Keratinocyte (primary cell): ENCODE results near the gene HSPA8.

Experiments
- EZH2 ChIP-seq: IDR thresholded peaks from one replicate; pipeline ENCODE4 v1.6.1; 2012; ENCODE audit warnings: inconsistent platforms, mild to moderate bottlenecking, low read length, moderate library complexity
- TF ChIP-seq, protein P1 (sequence below), 3 experiments: IDR thresholded peaks in 1 of 3; conservative IDR thresholded peaks in 1 of 3; optimal IDR thresholded peaks in 1 of 3; 2 replicates in 2 of 3; 3 replicates in 1 of 3; pipeline versions ENCODE3 to v1.5.1; 2011; ENCODE audit warnings: low read length in 3 of 3, mild to moderate bottlenecking in 3 of 3, moderate library complexity in 2 of 3, control low read depth in 1 of 3, inconsistent platforms in 1 of 3; ENCODE audit not compliant: insufficient read depth in 2 of 3; ENCODE audit errors: extremely low read depth in 1 of 3

DNA sequence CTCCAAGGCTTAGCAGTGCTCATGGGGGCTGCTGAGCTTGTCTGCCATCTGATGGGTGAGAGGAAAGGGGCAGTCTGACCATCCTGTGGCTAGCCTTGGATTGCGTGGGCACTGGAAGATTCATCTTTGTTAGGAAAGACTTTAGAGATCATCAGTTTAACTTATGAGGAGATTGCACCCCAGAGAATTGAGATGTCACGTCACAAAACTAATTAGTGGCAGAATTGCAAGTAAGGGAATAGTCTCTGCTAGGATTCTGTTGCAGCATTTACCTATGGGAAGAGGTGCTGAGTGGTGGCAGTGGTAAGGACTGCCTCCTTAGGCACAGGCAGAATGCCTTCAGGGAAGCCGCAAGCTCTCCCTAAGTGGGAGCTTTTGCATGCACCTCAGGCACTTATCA lies 42.8 kb upstream of the HSPA8 start:
- TF ChIP-seq, protein P1, sequence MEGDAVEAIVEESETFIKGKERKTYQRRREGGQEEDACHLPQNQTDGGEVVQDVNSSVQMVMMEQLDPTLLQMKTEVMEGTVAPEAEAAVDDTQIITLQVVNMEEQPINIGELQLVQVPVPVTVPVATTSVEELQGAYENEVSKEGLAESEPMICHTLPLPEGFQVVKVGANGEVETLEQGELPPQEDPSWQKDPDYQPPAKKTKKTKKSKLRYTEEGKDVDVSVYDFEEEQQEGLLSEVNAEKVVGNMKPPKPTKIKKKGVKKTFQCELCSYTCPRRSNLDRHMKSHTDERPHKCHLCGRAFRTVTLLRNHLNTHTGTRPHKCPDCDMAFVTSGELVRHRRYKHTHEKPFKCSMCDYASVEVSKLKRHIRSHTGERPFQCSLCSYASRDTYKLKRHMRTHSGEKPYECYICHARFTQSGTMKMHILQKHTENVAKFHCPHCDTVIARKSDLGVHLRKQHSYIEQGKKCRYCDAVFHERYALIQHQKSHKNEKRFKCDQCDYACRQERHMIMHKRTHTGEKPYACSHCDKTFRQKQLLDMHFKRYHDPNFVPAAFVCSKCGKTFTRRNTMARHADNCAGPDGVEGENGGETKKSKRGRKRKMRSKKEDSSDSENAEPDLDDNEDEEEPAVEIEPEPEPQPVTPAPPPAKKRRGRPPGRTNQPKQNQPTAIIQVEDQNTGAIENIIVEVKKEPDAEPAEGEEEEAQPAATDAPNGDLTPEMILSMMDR (optimal IDR thresholded peaks at IDR 0.05 in 1 of 3, IDR thresholded peaks at IDR 0.05 in 1 of 3, conservative IDR thresholded peaks at IDR 0.05 in 1 of 3; ENCODE audit: extremely low read depth in 1 of 3, insufficient read depth in 2 of 3, low read length in 3 of 3): no peak
- TF ChIP-seq EZH2: no peak
